Measurements from ENCODE around the gene EXOC7.
A peak's percentile ranks its signal among the peaks of the same experiment; 100 is the strongest.
"Not testable (repeated sequence)": the region's sequence is repeated elsewhere in the genome, so short reads cannot be mapped to it uniquely, and the experiment has no call there.

The EXOC7 gene

DNA sequence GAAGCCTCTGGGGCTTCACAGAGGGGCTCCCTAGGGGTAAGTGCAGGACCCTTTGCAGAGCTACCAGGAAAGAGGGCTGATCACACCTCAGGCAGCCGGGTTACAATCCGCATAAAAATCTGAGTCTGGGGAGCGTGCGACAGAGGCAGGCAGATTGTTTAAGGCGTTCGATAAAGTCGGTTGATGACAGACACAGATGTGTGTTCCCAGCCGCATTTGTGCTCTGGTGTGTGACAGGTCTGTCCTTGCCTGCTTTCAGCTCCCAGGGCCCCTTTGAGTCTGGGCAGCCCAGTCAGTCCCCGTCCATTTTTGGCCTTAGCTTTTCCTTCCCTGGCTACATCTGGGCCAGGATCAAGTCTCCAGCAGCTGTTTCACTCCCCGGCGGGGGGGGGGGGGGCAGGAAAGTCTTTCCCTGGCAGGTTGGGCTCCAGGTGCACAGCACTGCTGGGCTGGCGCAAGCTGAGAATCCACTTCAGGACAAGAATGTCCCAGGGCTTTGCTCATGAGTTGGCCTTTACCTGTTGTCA lies 25.9 kb downstream of the EXOC7 start:
- peak; percentile 60 for FAIRE-seq
- no peak for DNase-seq (ENCODE audit: insufficient read length, low spot score)

DNA sequence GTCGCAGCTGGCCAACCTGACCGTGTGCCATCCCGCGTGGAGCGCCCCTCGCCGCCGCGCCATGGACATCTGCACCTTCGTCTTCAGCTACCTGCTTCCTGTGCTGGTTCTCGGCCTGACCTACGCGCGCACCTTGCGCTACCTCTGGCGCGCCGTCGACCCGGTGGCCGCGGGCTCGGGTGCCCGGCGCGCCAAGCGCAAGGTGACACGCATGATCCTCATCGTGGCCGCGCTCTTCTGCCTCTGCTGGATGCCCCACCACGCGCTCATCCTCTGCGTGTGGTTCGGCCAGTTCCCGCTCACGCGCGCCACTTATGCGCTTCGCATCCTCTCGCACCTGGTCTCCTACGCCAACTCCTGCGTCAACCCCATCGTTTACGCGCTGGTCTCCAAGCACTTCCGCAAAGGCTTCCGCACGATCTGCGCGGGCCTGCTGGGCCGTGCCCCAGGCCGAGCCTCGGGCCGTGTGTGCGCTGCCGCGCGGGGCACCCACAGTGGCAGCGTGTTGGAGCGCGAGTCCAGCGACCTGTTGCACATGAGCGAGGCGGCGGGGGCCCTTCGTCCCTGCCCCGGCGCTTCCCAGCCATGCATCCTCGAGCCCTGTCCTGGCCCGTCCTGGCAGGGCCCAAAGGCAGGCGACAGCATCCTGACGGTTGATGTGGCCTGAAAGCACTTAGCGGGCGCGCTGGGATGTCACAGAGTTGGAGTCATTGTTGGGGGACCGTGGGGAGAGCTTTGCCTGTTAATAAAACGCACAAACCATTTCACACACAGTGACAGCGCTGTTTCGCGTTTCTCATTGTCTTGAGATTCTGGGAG lies 26.6 kb downstream of the EXOC7 start:
- FAIRE-seq: no peak

DNA sequence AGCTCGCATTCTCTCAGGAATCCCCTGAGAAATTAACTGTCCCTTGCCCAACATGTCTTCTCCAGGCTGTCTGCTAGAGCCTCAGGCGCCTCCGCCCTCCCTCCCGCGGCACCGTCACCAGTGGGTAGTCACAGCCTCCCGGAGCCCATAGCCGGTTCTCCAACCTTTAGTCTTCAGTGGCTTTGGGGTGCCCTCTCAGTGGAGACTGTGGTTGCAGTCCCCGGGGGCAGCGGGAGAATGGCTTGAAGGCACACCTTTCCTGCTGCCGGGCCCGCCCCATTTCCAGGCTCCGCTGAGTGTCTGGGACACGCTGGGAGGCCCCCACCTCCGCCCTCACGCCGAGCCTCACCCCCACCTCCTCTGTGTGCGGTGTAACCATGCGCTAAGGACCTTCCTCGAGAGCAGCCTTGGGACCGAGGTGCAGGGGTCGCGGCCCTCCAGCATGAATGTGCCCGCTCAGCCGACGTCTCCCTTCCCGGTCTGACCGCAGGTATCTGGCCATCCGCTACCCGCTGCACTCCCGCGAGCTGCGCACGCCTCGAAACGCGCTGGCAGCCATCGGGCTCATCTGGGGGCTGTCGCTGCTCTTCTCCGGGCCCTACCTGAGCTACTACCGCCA lies 27.3 kb downstream of the EXOC7 start:
- no peak for FAIRE-seq
- DNase-seq (ENCODE audit: insufficient read length, low spot score): no peak

More for the DNA sequence above, 26.6 kb downstream of the EXOC7 start:
- DNase-seq (ENCODE audit: insufficient read length, low spot score): no peak

DNA sequence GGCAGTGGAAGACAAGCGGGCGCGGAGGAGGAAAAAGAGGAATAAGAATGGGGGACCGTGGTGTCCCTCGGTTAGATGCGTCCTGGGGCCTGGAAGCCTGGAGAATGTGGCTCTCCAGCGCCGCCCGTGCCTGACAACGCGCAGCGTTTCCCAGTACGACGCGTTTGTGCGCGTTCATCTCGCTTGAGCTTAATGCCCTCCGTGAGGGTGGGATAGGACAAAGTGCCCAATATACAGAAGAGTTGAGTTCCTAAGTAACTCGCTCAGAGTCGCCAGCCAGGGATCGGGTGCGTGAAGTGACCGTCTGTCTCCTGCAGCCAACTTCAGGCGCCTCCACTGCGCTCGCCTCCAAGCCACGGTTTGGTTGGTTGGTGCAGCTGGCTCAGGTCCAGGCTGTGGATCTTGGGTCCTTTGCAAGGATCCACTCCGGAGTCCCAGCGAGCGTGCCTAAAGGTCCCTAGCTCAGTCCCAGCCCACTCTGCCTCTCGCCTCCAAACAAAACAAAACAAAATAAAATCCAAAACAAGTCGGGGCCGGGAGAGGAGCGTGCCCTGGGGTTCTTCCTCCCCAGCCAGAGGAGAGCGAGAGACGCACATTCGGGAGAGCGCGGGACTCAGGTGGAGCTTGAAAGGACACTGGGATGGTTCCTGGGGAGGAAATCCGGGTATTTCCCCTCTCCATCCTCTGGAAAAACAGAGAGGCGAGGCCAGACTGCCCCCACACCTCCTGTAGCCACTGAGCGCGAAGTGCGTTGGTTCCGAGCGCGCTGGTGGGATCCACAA lies 28.0 kb downstream of the EXOC7 start:
- DNase-seq (ENCODE audit: insufficient read length, low spot score) (no peak), FAIRE-seq (no peak)

DNA sequence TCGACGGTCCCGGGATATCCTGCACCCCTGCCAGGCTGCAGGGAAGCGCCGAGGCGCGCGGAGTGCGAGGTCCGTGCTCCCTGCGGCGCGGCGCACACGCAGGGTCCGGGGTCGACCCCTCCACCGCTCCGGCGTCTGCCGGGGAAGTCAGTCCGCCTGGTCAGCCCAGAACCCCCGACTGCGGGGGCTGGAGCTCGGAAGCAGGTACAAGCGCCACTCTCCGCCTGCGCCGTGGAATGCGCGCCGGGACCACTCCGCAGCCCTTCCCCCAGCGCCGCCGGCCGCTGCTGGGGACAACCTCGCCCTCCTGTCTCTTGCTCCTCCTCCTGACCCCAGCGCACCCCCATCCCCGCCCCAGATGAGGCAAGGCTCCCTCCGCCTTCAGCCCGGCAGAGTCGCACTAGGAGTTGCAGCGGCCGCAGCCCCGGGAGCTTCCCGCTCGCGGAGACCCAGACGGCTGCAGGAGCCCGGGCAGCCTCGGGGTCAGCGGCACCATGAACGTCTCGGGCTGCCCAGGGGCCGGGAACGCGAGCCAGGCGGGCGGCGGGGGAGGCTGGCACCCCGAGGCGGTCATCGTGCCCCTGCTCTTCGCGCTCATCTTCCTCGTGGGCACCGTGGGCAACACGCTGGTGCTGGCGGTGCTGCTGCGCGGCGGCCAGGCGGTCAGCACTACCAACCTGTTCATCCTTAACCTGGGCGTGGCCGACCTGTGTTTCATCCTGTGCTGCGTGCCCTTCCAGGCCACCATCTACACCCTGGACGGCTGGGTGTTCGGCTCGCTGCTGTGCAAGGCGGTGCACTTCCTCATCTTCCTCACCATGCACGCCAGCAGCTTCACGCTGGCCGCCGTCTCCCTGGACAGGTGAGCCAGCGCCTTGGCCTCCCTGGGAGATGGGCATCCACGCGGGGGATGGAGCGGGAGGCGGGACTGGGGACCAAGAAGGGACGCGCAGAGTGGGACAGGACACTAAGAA lies 28.9 kb downstream of the EXOC7 start, which contains the start of gene GALR2:
TSS of gene GALR2 (plus strand) at position 392 of the 974 bp plus-strand sequence. CDS start at position 495, 103 bp downstream.
- no peak for FAIRE-seq
- no peak for DNase-seq (ENCODE audit: insufficient read length, low spot score)

DNA sequence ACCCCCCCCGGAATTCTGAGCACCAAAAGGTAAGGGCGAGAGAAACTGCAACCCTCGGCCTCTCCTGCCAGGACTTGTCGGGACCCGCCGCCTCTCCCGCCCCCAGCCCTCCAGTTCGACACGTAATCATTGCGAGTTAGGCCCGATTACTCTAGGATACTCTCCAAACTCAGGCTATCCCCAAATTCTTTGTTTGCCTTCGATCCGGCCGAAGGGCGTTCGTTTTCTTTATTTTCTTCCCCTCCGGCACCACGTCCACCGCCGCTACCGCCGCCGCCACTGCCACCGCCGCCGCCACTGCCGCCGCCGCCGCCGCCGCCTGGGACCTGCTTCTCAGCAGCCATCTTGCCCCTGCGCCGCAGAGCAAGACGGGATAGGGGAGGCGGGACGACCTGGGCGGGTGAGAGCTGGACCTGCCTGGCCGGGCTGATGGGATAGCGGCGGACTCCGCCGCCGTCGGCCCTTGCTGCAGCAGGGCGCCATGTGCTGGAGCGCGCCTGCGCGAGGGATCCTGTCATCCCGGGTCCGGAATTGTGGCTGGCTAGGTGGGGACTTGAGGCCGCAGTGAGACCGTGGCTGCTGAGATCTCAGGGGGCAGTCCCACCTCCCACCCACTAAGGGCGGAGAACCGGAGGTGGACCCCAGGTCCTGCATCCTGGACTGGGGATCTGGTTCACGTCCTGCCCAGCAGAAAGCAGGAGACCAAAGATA lies 31.3 kb downstream of the EXOC7 start, which contains the start of gene SRP68:
TSS of gene SRP68 (minus strand) at position 370 of the 711 bp plus-strand sequence. CDS start at position 344, 26 bp downstream.
- FAIRE-seq: peak; percentile 92
- DNase-seq (ENCODE audit: insufficient read length, low spot score): peak; percentile 93

DNA sequence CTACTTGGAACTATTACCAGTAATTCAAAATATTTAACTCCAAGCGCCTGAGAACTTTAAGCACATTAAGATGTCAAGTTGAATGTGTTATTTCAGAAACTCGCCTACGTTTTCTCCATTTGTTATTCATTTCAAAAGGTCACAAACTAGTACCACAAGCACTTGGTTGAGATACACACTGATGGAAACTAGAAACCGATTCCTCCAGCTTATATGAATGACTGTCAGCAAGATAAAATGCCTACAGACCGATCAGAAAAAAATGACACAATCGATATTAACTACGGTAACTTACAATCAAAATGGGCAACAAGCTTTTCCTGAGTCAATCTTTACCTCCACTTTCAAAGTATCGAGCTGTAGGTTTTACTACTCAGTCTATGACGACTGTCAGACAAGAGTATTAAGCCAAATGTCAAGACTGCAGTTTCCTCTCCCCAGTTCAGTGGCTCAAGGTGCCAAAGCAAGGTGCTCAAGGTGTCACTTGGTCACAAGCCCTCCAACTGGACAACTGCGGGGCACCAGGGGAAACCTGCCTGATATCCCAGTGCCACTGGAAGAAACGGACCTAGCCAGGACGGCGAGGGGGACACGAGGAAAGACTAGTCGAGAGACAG lies 31.9 kb downstream of the EXOC7 start:
- DNase-seq (ENCODE audit: insufficient read length, low spot score) (no peak), FAIRE-seq (peak; percentile 66)

DNA sequence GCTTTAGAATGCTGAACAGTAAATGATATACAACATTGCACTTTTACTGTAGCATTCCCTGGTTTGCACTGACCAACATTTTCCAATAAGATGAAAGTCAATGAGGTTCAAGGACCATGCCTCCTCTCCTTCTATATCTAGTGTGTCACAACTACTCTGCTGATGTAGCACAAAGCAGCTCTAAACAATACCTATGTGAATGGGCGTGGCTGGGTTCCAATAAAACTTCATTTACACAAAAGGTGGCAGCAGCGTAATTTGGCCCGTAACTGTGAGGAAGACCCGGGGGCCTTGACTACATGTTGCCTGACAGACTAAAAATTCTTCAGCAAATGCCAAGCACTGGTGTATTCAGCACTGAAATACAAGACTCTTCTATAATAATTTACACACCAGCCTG lies 37.8 kb downstream of the EXOC7 start:
- DNase-seq (ENCODE audit: insufficient read length, low spot score) (no peak), FAIRE-seq (no peak)

DNA sequence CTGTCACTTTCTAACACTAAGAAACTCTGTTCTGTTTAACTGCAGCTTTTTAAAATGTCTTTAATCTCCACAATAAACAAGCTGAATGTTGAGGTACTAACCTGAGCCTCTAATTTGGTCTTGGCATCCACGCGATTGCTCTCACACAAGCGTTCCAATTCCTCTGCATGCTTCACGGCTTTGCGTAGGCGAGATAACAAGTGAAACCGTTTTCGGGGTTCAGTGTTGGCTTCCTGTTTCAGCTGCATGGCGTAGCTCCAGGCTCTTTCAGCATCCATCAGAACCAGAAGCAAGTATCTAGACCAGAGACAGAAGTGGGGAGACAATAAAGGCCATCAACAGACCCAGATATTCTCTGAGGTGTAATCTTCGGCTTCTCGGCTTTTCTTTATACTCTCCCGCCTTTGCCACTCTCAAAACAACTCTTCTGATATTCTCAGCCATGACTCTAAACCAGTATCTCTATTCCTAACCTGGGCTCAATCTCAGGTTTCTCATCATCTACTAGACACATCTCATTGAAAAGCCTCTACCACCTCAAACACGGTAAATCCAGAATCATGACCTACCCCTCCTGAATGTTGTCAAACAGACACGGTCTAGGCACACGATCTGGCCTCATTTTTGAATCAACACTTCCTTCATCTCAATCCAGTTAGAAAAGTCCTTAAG lies 39.6 kb downstream of the EXOC7 start:
- FAIRE-seq (no peak), DNase-seq (ENCODE audit: insufficient read length, low spot score) (no peak)

DNA sequence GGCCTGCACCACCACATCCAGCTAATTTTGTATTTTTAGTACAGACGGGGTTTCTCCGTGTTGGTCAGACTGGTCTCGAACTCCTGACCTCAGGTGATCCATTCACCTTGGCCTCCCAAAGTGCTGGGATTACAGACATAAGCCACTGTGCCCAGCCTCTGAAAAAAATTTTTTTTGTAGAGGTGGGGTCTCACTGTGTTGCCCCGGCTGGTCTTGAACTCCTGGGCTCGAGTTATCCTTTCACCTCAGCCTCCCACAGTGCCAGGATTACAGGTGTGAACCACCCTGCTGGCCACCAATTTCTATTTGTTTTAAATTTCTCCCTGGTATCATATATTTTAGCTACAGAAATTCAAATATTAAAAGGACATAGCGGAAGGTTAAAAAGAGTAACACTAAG lies 45.3 kb downstream of the EXOC7 start:
- FAIRE-seq; DNase-seq (ENCODE audit: insufficient read length, low spot score): not testable (repeated sequence)

DNA sequence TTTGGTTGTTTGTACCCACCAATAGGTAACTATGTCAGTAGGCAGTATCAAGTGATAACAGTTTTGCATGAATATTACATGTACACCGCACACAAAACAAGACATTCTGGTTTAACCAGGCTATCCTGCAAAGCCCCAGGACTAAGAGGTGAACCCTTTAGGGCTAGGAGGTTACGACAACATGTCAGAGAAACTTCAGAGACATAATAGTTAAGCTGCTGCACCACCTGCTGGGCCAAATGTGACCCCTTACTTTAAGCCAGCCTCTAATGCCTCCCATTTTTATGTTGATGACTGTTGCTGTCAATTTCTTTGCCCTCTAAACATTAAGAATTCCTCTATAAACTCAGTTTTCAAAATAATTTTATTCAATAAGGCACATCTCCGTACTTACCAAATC lies 46.7 kb downstream of the EXOC7 start:
- no peak for FAIRE-seq
- DNase-seq (ENCODE audit: insufficient read length, low spot score): no peak

DNA sequence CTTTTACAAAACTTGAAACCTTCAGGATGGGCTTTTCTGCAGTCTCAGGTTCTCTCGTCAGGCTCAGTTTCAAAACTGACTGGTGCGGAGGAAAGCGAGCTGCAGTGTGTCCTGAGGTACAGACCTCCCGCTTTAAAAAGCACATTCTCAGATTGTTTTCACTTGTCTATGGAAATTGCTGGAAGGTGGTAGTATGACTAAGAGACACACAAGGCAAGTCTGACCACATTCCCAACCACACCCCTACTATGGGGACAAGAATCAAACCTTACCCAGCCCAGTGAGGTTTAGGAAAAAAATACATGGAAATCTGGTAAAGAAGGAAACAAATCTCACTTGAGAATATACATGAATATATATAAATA lies 49.5 kb downstream of the EXOC7 start:
- FAIRE-seq: no peak

DNA sequence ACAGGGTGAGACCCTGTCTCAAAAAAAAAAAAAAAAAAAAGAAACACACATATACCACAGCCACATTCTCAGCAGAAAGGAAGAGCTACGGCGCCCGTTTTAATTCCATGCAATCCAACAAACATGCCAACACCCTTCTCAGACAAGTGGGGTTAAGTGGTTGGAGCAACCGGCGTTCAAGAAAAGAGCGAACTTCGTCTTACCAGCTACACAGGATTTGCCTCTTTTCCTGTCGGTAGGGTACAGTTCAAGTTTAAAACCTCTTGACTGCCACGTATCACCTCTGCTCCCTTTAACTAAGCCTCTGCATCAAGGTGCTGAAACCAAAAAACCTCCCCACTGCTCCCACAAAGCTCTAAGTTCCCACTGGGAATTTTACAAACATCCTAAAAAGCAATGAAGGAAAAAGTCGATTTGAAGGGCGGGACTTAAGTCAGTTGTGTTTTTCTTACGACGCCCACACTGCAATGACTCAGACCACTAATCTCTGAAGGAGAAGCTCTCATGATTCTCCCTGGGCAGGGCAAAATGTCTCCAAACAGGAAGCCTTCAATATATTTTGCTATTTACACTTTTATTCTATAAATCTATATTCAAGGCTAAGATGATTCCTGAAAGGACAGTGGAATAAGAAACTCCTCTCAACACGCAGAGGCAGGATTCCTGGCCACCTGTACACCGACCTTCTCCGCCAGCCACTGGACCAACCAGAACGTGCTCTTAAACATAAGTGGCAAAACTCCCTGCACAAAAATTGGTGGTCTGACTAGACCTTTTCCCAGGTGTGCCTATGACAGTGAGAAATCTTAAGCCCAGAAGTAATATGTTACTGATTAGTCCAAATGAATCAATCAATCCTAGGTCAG lies 50.1 kb downstream of the EXOC7 start:
- DNase-seq (ENCODE audit: insufficient read length, low spot score) (no peak), FAIRE-seq (no peak)

More for the DNA sequence above, 49.5 kb downstream of the EXOC7 start:
- DNase-seq (ENCODE audit: insufficient read length, low spot score): no peak

DNA sequence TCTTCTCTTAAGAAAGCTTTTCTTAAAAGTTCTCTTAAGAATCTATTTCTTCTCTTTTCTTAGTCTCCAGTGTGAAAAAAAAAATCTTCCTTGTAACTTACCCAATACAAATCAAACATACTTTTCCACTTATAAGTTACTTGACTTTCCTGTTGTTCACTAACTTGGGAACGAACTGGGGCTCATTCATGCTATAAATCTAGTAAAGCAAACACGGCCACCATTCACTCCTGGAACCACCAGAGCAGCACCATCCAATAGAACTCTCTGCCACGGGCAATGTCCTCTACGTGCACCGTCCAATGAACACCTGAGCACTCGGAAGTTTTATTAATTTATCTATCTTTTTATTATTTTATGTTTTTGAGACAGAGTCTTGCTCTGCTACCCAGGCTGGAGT lies 52.0 kb downstream of the EXOC7 start:
- FAIRE-seq: no peak
- no peak for DNase-seq (ENCODE audit: insufficient read length, low spot score)

DNA sequence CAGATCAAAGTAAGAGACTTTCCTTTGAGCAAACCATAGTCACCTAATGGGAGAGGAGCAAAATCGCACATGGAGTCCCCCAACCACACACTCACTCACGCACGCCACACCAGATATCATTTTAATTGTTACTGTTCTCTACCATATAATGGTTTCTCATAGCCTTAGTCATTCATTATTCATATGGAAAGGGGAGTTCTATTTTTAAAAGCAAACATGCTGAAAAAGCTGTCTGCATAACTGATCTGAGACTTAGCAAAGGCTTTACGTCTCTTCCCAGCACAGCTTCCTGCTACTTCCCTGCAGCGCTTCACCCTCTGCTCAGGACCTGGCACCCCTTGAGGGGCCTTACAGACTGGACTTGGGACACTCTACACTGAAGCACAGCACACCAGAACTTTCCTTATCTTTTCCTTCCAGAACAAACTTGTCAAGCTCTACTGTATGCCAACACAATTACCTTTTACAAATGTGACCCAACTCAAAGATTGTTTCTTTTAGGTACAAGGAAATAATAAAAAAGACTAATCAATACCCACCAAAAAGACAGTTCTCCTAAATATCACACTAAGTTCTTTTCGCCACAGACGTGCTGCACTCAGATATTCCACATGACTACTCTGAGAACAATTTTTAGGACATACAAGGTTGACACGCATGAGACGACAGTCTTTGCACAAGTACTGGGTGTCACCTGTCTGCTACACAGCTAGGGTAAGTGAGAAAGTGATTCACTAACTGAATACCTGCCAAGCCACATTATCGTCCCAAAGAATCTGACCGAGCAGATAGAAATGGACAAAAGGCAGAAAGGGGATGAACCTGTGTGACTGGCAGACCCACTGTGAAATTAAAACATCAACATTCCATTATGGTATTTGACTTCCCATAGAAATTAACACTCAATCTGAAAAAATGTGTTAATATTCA lies 52.8 kb downstream of the EXOC7 start:
- FAIRE-seq (no peak), DNase-seq (ENCODE audit: insufficient read length, low spot score) (no peak)

DNA sequence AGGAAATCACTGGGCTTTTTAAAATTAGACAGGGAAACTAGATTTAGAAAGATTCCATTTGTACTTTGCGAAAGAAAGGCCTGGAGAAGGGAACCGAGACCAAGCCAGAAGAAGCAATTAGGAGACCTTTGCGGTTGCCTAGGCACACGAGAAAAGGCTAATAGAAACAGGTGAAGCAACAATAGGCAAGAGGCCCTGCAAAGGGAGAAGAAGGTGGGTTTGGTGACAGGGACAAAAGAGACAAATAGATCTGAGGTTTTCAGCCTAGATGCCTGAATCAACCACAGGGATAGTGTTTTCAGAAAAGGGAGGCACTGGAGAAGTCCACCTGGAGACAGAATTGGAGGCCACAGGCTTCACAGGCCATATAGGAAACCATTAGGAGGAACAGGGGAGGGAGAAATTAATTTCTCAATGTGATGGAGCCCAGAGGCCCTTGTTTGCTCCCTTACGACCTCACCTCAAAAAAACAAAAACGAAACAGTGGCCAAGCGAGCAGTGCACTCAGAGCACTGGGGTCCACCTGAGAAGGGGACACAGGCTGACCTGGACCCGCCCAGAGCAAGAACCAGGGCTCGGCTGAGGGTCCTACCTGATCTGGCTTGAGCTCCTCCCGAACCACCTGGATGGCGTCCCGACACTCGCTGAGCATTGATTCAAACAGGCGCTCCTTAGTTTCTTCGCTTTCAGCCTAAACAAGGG lies 53.6 kb downstream of the EXOC7 start:
- no peak for DNase-seq (ENCODE audit: insufficient read length, low spot score)
- no peak for FAIRE-seq

Measured in GM19239 (cell line).